Measurements from ENCODE around the gene H2AZ2. TPM values are rescaled to one million over a fixed set of nuclear protein-coding genes. Genes with fewer than 3 reads are reported as not detected.

H2AZ2 gene
- total RNA-seq, 4 donors from 2014 or later: 62.8 to 83.8 (median 70.1) TPM

GRCh38 chr7:44801890-44802289 is 46.0 kb downstream of the H2AZ2 start:
- DNase-seq (ENCODE audit: low spot score in 2 of 2): no peak
- H3K4me3 ChIP-seq (ENCODE audit: low read depth, poor library complexity, severe bottlenecking): no peak overlapping the region
- intact Hi-C loops (cut with DNase I; ENCODE audit: low total_unique reads): no loop called here
- WGBS, 2 donors: 82 to 87% methylated on average over 5 of the region's 5 CpGs
- TF ChIP-seq CTCF (IDR thresholded peaks at IDR 0.05): no peak
- no peak for TF ChIP-seq POLR2A (IDR thresholded peaks at IDR 0.05)

GRCh38 chr7:44799939-44800338 is 47.9 kb downstream of the H2AZ2 start:
- 76 to 81% methylated on average over 4 of the region's 4 CpGs for WGBS, 2 donors
- intact Hi-C loops (cut with DNase I; ENCODE audit: low total_unique reads): no loop called here
- no peak for DNase-seq (ENCODE audit: low spot score in 2 of 2)
- no peak for TF ChIP-seq POLR2A (IDR thresholded peaks at IDR 0.05)
- no peak for TF ChIP-seq CTCF (IDR thresholded peaks at IDR 0.05)
- no peak overlapping the region for H3K4me3 ChIP-seq (ENCODE audit: low read depth, poor library complexity, severe bottlenecking)

- WGBS, 2 donors: 14% methylated on average over 2 of the region's 2 CpGs
- TF ChIP-seq CTCF (IDR thresholded peaks at IDR 0.05) (no peak), POLR2A (IDR thresholded peaks at IDR 0.05) (no peak)
- H3K4me3 ChIP-seq (ENCODE audit: low read depth, poor library complexity, severe bottlenecking): no peak overlapping the region
- DNase-seq (ENCODE audit: low spot score in 2 of 2): no peak
- intact Hi-C loops (cut with DNase I; ENCODE audit: low total_unique reads): no loop called here
Observed at GRCh38 chr7:44798649-44799305, 49.1 kb downstream of the H2AZ2 start.

DNA sequence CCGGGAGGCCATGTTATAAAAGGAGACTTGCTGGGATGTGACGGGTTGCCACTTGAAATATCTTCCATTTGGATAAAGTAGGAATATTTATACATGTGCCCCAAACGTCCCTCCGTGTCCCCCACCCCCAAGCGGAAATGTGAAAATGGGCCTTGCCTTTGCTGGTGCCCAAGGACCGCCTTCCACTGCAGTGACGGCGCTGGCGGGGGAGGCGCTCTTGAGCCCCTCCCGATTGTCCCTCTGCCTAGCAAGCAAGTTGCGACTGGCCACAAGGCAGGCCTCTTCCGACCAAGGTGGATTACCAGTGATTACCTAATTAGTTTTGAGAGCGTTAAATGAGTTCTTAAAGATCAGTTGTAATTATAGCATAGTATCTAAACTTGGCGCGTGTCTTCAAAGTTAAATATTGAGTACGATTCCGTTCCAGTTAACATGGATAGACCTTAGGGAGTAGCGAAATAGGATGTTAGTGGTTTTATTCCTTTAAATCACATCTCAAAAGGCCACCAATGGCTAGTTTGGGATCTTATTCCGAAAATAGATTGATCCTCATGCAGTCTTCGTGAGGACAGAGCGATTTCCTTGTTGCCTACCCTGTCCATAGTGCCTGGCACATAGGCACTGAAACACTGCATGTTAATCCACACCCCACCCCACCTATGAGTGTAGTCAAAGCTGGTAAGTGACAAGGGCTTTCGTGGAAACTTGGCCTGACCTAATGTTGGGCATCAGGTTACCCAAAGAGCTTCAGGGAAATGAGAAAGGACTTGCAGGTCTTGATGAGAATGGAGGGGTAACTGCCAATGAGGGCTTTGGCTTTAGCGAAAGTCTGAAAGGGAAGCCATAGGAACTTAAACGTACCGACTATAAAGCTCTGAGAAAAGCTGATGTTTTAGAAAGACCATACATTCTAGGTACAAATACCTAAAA is 50.3 kb downstream of the H2AZ2 start:
- 1% methylated on average over 26 of the region's 26 CpGs for WGBS, 2 donors
- TF ChIP-seq CTCF (IDR thresholded peaks at IDR 0.05): peak in 1 of 3 donors; percentile 56
- no peak for TF ChIP-seq POLR2A (IDR thresholded peaks at IDR 0.05)
- H3K4me3 ChIP-seq (ENCODE audit: low read depth, poor library complexity, severe bottlenecking): peak overlapping the region; percentile 89
- peak; percentile 90 to 98 for DNase-seq (ENCODE audit: low spot score in 2 of 2)
- intact Hi-C loops (cut with DNase I; ENCODE audit: low total_unique reads): no loop called here

DNA sequence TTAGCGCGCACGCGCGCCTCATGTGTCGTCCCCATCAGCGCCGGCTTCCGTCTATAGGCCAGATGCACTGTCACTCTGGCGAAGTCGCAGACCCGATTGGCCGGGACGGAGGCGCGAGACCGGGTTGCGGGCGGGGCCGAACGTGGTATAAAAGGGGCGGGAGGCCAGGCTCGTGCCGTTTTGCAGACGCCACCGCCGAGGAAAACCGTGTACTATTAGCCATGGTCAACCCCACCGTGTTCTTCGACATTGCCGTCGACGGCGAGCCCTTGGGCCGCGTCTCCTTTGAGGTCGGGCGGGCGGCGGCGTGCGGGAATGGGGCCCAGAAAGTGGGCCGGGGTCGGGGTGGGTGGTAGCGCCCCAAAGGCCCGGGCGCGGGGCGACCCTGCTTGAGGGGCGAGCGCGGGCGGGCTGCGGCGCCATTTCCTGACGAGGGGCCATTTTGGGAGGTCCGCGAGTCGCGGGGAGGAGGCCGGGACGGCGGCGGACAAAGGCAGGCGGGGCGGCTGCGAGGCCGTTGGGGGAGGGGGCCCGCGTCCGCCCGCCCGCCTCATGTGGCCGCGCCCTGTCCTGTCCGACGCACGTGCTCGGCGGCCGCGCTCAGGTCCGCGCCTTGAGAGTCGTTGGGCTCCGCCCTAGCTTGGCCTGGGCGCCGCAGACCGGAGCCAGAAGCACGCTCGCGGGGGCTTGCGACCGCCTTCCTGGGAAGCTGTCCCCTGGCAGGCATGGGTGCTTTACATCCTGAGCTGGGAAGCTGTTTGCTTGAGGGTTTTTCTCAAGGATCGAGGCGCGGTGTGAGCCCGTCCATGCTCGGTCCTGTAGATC is 51.2 kb downstream of the H2AZ2 start, which contains the start of gene PPIA:
PPIA (plus strand) TSS at position 178 of the 825 bp plus-strand sequence; CDS start at position 222, 44 bp downstream.
- WGBS, 2 donors: 1% methylated on average over 52 to 53 of the region's 99 CpGs
- peak within 1 kb of the TSS; percentile 89 for H3K4me3 ChIP-seq (ENCODE audit: low read depth, poor library complexity, severe bottlenecking)
- intact Hi-C loops (cut with DNase I; ENCODE audit: low total_unique reads): no loop called here
- peak; percentile 97 to 100 for DNase-seq (ENCODE audit: low spot score in 2 of 2)
- TF ChIP-seq POLR2A (IDR thresholded peaks at IDR 0.05) (peak in 1 of 2 donors; percentile 64), CTCF (IDR thresholded peaks at IDR 0.05) (no peak)

Data from lower leg skin (tissue), 4 donors.